HEK293 (cell line): ENCODE results near the gene OR13F1.

Experiments
- MEIS1 ChIP-seq: sonication (generic); formaldehyde crosslinking; IDR thresholded peaks from 2 replicates; pipeline ENCODE4 v1.8.1; 2022; ENCODE audit warnings: missing genetic modification reagents, mild to moderate bottlenecking, borderline replicate concordance
- TRIM28 ChIP-seq: IDR thresholded peaks from 2 replicates; pipeline ENCODE4 v1.6.1; 2011; ENCODE audit warnings: low read length, control low read depth, borderline replicate concordance
- ZBTB1 ChIP-seq: fragments of 450-650 bp; formaldehyde crosslinking; IDR thresholded peaks from 2 replicates; pipeline ENCODE4 v1.5.1; 2016; ENCODE audit warnings: missing biosample characterization, missing genetic modification characterization
- ZBTB17 ChIP-seq: fragments of 450-650 bp; formaldehyde crosslinking; IDR thresholded peaks from 2 replicates; pipeline ENCODE4 v1.5.1; 2016; ENCODE audit warnings: missing biosample characterization, missing genetic modification characterization
- ZBTB21 ChIP-seq: fragments of 450-650 bp; formaldehyde crosslinking; IDR thresholded peaks from 2 replicates; pipeline ENCODE4 v1.5.1; 2017; ENCODE audit warnings: missing biosample characterization, missing genetic modification characterization
- ZNF449 ChIP-seq: fragments of 450-650 bp; formaldehyde crosslinking; IDR thresholded peaks from 2 replicates; pipeline ENCODE4 v1.5.1; 2017; ENCODE audit warnings: missing biosample characterization, mild to moderate bottlenecking, missing genetic modification characterization, moderate library complexity
- ZNF596 ChIP-seq: fragments of 450-650 bp; IDR thresholded peaks from 2 replicates; pipeline ENCODE4 v1.5.0; 2018; ENCODE audit warnings: missing biosample characterization, mild to moderate bottlenecking, missing genetic modification characterization, moderate library complexity
- ZNF791 ChIP-seq: fragments of 450-650 bp; formaldehyde crosslinking; IDR thresholded peaks from 2 replicates; pipeline ENCODE4 v1.5.1; 2016; ENCODE audit warnings: missing biosample characterization, missing genetic modification characterization
- TF ChIP-seq, protein P1 (sequence below): fragments of 450-650 bp; formaldehyde crosslinking; IDR thresholded peaks from 2 replicates; pipeline ENCODE4 v1.5.1; 2016; ENCODE audit warnings: missing biosample characterization, missing genetic modification characterization
- TF ChIP-seq, protein P2 (sequence below): fragments of 450-650 bp; formaldehyde crosslinking; conservative IDR thresholded peaks from 2 replicates; pipeline ENCODE4 v1.5.1; 2016; ENCODE audit warnings: low read depth, missing biosample characterization, missing genetic modification characterization
- TF ChIP-seq, protein P3 (sequence below): fragments of 450-650 bp; formaldehyde crosslinking; IDR thresholded peaks from 2 replicates; pipeline ENCODE4 v1.5.1; 2016; ENCODE audit warnings: missing biosample characterization, missing genetic modification characterization

DNA sequence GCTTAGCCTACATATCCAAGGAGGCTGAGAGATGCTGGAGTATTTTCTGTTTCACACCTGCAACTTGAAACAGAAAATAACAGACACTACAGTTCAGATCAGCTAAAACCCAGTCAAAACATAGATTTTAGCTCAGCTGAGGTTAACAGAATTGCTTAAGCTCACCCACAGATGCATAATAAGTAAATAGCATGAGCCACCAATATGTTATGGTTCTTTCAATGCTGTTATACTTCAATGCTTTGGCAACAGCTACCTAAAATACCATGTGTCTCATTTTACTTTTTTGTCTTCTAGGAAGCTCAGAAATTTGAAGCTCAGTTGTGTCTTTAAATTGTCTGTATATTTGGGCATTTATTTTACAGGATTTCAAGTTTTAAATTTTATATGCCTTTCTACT lies 35.8 kb upstream of the OR13F1 start:
- TF ChIP-seq ZBTB1, result no peak
- TF ChIP-seq, protein P1, sequence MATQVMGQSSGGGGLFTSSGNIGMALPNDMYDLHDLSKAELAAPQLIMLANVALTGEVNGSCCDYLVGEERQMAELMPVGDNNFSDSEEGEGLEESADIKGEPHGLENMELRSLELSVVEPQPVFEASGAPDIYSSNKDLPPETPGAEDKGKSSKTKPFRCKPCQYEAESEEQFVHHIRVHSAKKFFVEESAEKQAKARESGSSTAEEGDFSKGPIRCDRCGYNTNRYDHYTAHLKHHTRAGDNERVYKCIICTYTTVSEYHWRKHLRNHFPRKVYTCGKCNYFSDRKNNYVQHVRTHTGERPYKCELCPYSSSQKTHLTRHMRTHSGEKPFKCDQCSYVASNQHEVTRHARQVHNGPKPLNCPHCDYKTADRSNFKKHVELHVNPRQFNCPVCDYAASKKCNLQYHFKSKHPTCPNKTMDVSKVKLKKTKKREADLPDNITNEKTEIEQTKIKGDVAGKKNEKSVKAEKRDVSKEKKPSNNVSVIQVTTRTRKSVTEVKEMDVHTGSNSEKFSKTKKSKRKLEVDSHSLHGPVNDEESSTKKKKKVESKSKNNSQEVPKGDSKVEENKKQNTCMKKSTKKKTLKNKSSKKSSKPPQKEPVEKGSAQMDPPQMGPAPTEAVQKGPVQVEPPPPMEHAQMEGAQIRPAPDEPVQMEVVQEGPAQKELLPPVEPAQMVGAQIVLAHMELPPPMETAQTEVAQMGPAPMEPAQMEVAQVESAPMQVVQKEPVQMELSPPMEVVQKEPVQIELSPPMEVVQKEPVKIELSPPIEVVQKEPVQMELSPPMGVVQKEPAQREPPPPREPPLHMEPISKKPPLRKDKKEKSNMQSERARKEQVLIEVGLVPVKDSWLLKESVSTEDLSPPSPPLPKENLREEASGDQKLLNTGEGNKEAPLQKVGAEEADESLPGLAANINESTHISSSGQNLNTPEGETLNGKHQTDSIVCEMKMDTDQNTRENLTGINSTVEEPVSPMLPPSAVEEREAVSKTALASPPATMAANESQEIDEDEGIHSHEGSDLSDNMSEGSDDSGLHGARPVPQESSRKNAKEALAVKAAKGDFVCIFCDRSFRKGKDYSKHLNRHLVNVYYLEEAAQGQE (tag by site-specific recombination), result no peak
- TF ChIP-seq ZNF596 (tag by site-specific recombination), result no peak
- TF ChIP-seq ZBTB21 (tag by site-specific recombination), result no peak
- TF ChIP-seq, protein P2, sequence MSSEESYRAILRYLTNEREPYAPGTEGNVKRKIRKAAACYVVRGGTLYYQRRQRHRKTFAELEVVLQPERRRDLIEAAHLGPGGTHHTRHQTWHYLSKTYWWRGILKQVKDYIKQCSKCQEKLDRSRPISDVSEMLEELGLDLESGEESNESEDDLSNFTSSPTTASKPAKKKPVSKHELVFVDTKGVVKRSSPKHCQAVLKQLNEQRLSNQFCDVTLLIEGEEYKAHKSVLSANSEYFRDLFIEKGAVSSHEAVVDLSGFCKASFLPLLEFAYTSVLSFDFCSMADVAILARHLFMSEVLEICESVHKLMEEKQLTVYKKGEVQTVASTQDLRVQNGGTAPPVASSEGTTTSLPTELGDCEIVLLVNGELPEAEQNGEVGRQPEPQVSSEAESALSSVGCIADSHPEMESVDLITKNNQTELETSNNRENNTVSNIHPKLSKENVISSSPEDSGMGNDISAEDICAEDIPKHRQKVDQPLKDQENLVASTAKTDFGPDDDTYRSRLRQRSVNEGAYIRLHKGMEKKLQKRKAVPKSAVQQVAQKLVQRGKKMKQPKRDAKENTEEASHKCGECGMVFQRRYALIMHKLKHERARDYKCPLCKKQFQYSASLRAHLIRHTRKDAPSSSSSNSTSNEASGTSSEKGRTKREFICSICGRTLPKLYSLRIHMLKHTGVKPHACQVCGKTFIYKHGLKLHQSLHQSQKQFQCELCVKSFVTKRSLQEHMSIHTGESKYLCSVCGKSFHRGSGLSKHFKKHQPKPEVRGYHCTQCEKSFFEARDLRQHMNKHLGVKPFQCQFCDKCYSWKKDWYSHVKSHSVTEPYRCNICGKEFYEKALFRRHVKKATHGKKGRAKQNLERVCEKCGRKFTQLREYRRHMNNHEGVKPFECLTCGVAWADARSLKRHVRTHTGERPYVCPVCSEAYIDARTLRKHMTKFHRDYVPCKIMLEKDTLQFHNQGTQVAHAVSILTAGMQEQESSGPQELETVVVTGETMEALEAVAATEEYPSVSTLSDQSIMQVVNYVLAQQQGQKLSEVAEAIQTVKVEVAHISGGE (tag by site-specific recombination), result no peak
- TF ChIP-seq, protein P3, sequence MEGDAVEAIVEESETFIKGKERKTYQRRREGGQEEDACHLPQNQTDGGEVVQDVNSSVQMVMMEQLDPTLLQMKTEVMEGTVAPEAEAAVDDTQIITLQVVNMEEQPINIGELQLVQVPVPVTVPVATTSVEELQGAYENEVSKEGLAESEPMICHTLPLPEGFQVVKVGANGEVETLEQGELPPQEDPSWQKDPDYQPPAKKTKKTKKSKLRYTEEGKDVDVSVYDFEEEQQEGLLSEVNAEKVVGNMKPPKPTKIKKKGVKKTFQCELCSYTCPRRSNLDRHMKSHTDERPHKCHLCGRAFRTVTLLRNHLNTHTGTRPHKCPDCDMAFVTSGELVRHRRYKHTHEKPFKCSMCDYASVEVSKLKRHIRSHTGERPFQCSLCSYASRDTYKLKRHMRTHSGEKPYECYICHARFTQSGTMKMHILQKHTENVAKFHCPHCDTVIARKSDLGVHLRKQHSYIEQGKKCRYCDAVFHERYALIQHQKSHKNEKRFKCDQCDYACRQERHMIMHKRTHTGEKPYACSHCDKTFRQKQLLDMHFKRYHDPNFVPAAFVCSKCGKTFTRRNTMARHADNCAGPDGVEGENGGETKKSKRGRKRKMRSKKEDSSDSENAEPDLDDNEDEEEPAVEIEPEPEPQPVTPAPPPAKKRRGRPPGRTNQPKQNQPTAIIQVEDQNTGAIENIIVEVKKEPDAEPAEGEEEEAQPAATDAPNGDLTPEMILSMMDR (tag by site-specific recombination), result no peak
- TF ChIP-seq TRIM28, result no peak
- no peak for TF ChIP-seq MEIS1
- no peak for TF ChIP-seq ZNF449 (tag by site-specific recombination)
- TF ChIP-seq ZBTB17 (tag by site-specific recombination), result no peak
- TF ChIP-seq ZNF791 (tag by site-specific recombination), result no peak
